Measurements from ENCODE around the gene PDGFRB. TPM values are rescaled to one million over a fixed set of nuclear protein-coding genes. Genes with fewer than 3 reads are reported as not detected.

The PDGFRB gene
- total RNA-seq, 4 donors from 2014 or later: 20.2 to 56.3 (median 28.3) TPM

- no peak overlapping the region for H3K4me3 ChIP-seq
- H3K36me3 ChIP-seq: no peaks in the 10 kb centered on the region
- peak overlapping the region; percentile 74 to 89 (median 81) for H3K27ac ChIP-seq
- intact Hi-C loops (cut with DNase I; ENCODE audit: low total_unique reads): no loop called here
- H3K27me3 ChIP-seq: no peaks in the 10 kb centered on the region
- H3K9me3 ChIP-seq: no peaks in the 10 kb centered on the region
- in situ Hi-C loops (cut with MboI; ENCODE audit: low pct_ligation_motif_present in 1 of 4, low pct_unique_long_range_greater_than_20kb in 1 of 4, low sequenced_read_pairs in 3 of 4): loop anchor here in 2 of 4 donors (25.0 kb wide), 1 partner anchor 301 kb away; the partner anchor contains the start of gene RPS14 (in 2 of the 2)
- TF ChIP-seq EP300 (IDR thresholded peaks at IDR 0.05; ENCODE audit: low read depth): no peak
- no peak for TF ChIP-seq CTCF (IDR thresholded peaks at IDR 0.05)
- TF ChIP-seq POLR2A (IDR thresholded peaks at IDR 0.05): no peak
- TF ChIP-seq POLR2AphosphoS5 (IDR thresholded peaks at IDR 0.05): no peak
- peaks cover 28 to 57% (median 41%) of the 10 kb centered on the region in 4 donors for H3K4me1 ChIP-seq
- 87% methylated on average over 16 of the region's 16 CpGs; no CpG with 5 or more reads in 1 of the 2 donors for WGBS, 2 donors (ENCODE audit: low coverage in 1 of 2)
- no peak for DNase-seq
These were observed 19.1 kb downstream of the PDGFRB start for GRCh38 chr5:150136305-150137167.

- H3K27me3 ChIP-seq: no peaks in the 10 kb centered on the region
- 77% methylated on average over 21 of the region's 21 CpGs; no CpG with 5 or more reads in 1 of the 2 donors for WGBS, 2 donors (ENCODE audit: low coverage in 1 of 2)
- H3K36me3 ChIP-seq: no peaks in the 10 kb centered on the region
- peaks cover 26 to 51% (median 37%) of the 10 kb centered on the region in 4 donors for H3K4me1 ChIP-seq
- TF ChIP-seq POLR2AphosphoS5 (IDR thresholded peaks at IDR 0.05): no peak
- TF ChIP-seq CTCF (IDR thresholded peaks at IDR 0.05): no peak
- TF ChIP-seq EP300 (IDR thresholded peaks at IDR 0.05; ENCODE audit: low read depth): no peak
- TF ChIP-seq POLR2A (IDR thresholded peaks at IDR 0.05): no peak
- peak overlapping the region in 2 of 4 donors; percentile 20 to 89 for H3K27ac ChIP-seq
- no peaks in the 10 kb centered on the region for H3K9me3 ChIP-seq
- in situ Hi-C loops (cut with MboI; ENCODE audit: low pct_ligation_motif_present in 1 of 4, low pct_unique_long_range_greater_than_20kb in 1 of 4, low sequenced_read_pairs in 3 of 4) (loop anchor here in 2 of 4 donors (25.0 kb wide), 1 partner anchor 302 kb away; the partner anchor contains the start of gene RPS14 (in 2 of the 2)), intact Hi-C loops (cut with DNase I; ENCODE audit: low total_unique reads) (no loop called here)
- H3K4me3 ChIP-seq: no peak overlapping the region
- no peak for DNase-seq
These were observed 19.9 kb downstream of the PDGFRB start for GRCh38 chr5:150135557-150136304.

GRCh38 chr5:150134198-150134588 is 21.5 kb downstream of the PDGFRB start:
- no peak for DNase-seq
- in situ Hi-C loops (cut with MboI; ENCODE audit: low pct_ligation_motif_present in 1 of 4, low pct_unique_long_range_greater_than_20kb in 1 of 4, low sequenced_read_pairs in 3 of 4) (loop anchor here in 2 of 4 donors (25.0 kb wide), 1 partner anchor 303 kb away; the partner anchor contains the start of gene RPS14 (in 2 of the 2)), intact Hi-C loops (cut with DNase I; ENCODE audit: low total_unique reads) (no loop called here)
- TF ChIP-seq POLR2A (IDR thresholded peaks at IDR 0.05) (no peak), POLR2AphosphoS5 (IDR thresholded peaks at IDR 0.05) (no peak), EP300 (IDR thresholded peaks at IDR 0.05; ENCODE audit: low read depth) (no peak), CTCF (IDR thresholded peaks at IDR 0.05) (no peak)
- peak overlapping the region in 1 of 4 donors; percentile 41 for H3K27ac ChIP-seq
- H3K4me3 ChIP-seq: no peak overlapping the region
- no peaks in the 10 kb centered on the region for H3K36me3 ChIP-seq
- peaks cover 16 to 44% (median 35%) of the 10 kb centered on the region in 4 donors for H3K4me1 ChIP-seq
- WGBS, 2 donors (ENCODE audit: low coverage in 1 of 2): 68 to 74% methylated on average over 4 to 7 of the region's 7 CpGs
- no peaks in the 10 kb centered on the region for H3K9me3 ChIP-seq
- H3K27me3 ChIP-seq: no peaks in the 10 kb centered on the region
